Left hindlimb (tissue), 1 donor: ENCODE measurements around the gene CYP4F3.
"Not testable (repeated sequence)": the region's sequence is repeated elsewhere in the genome, so short reads cannot be mapped to it uniquely, and the experiment has no call there.

Experiments used
- DNase-seq: peaks from one replicate; pipeline ENCODE4 v3.0.0-alpha.2; 2018

The CYP4F3 gene

DNA sequence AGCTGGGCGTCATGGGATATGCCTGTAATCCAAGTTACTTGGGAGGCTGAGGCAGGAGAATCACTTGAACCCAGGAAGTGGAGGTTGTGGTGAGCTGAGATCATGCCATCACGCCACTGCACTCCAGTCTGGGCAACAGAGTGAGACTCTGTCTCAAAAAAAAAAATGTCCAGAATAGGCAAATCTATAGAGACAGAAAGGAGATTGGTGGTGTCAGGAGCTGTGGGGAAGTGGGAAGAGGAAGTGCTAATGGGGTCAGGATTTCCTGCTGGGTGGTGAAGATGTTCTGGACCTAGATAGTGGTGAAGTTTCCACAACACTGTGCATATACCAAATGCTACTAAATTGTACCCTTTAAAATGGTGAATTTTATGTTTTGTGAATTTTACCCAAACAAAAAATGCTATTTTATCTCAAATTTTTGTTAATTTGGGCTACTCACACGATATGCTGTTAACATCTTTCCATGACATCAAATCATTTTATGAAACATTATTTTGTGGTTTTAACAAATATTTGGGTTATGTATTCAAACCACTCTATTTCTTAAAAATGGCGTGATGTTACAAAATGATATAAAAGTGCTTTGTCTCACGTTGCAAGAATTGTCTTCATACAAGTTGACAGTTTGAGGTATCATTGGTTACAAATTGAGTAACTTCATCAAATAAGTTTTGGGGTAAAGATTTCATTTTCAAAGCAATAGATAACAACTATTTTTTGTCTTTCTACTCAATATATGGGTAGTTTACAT is 7.4 kb upstream of the CYP4F3 start:
- DNase-seq, result no peak

DNA sequence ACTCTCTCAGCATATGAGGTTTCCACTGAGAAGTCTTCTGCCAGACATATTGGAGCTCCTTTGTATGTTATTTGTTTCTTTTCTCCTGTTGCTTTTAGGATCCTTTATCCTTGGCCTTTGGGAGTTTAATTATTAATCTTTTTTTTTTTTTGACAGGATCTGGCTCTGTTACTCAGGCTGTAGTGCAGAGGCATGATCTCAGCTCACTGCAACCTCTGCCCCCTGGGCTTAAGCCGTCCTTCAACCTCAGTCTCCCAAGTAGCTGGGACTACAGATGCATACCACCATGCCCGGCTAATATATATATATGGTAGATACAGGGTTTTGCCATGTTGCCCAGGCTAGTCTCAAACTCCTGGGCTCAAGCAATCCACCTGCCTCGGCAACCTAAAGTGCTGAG is 6.6 kb upstream of the CYP4F3 start:
- no peak for DNase-seq

DNA sequence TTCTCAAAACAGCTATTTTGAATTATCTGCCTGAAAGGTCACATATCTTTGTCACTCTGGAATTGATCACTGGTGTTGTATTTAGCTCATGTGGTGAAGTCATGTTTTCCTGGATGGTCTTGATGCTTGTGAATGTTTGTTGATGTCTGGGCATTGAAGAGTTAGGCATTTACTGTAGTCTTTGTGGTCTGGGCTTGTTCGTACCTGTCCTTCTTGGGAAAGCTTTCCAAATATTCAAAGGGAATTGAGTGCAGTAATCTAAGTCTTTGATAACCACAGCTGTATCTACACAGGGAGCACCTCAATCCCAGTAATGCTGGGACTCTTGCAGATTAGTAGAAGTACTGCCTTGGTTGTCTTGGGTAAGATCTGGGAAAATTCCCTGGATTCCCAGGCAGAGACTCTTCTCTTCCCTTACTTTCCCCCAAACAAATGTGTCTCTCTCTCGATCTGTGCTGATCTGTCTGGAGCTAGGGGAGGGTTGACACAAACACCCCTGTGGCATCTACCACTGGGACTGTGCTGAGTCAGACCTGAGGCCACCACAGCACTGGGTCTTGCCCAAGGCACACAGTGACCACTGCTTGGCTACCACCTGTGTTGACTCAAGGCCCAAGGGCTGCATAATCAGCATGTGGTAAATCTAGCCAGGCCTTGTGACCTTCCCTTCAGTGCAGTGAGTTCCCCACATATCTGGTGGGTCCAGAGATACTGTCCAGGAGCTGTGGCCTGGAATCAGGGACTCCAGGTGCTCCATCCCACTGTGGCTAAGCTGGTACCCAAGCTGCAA is 5.5 kb upstream of the CYP4F3 start:
- DNase-seq, result no peak

DNA sequence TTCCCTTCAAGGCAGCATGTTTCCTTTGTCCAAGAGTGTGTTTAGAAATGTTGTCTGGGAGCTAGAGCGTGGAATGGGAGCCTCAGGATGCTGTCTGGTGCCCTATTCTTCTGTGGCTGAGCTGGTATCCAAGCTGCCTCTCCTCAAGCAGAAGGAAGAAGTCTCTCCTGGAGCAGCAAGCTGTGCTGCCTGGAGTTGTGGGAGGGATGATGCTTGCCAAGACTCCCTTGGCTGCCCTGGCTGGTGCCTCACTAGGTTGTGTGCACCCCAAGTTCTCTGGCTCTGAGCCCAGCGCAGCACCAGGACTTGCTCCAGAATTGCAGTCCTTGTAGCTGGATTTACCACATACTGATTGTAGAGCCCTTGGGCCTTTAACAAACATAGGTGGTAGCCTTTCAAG is 4.7 kb upstream of the CYP4F3 start:
- DNase-seq, result no peak

DNA sequence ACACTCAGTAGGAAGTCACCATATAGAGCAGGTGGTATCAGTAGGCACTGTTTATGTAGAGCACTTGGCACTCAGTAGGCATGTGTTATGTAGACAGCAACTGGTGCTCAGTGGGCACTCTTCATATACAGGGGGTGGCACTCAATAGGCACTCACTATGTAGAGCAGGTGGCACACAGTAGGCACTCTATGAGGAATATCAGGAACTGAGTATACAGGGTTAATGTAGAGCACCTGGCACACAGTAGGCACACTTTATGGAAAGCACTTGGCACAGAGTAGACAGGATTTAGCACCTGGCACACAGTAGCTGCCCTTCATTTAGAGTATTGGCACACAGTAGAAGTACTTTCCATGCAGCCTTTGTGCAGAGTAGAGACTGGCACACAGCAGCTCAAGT is 1.1 kb upstream of the CYP4F3 start:
- DNase-seq, result no peak

DNA sequence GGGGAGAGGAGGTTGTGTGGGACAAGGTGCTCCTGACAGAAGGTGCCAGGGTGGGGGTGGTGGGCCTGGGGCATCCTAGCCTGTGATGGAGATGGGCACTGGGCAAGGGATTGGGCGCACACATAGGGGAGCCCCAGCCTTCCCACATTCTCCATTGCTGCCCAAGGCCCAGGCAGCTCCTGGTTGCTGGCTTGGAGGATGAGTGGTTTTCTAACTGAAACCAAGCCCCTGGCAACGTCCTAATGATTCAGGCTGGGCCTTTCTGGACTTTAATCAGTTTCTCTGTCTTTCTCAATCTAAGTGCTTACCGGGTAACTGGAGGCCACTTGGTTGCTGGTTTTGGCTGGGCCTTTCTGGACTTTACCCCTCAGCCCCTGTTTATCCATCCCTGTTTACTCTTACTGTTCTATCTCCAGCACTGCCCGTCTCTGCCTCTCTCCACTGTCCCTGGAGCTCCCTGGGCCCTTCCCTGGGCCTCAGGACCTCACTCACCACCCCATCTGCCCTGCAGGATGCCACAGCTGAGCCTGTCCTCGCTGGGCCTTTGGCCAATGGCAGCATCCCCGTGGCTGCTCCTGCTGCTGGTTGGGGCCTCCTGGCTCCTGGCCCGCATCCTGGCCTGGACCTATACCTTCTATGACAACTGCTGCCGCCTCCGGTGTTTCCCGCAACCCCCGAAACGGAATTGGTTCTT is 354 bp downstream of the CYP4F3 start:
- no peak for DNase-seq

DNA sequence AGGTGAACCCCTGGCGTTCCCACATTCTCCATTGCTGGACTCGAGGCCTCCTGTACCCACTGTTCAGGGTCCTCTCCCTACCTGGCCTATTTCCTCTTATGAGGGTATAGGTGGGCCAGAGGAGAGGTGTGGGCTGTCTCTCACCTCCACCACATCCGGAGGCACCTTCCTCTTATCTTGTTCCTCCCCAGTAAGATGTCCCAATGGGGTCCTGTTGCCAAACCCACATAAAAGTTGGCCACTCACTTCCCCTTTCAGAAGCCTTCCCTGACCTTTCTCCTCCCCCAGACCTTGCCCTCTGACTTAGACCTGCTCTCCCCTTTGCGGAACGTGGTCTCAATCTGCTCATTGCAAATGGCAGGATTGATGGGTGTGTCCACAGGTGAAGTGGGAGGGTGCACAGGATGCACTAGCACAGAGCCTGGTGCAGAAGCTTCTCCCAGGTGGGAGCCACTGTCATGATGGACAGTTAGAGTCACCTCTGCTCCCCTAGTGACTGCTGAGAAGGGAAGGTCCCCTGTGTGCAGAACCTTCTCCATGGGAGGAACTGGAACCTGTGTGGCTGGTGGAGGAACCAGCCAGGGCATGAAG is 1.3 kb downstream of the CYP4F3 start:
- DNase-seq, result no peak

DNA sequence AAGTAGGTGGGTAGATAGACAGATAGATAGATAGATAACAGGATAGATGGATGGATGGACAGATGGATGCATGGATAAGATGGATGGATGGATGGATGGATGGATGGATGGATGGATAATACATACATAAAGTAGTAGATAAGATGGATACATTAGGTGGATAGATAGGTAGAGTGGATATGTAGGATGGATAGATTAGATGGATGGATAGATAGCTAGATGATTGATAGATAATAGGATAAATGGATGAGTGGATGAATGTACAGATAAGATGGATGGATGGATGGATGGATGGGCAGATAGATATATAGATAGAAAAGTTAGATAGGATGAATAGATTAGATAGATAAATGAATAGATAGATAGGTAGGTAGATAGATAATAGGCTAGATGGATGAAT is 2.1 kb downstream of the CYP4F3 start:
- DNase-seq, result no peak

DNA sequence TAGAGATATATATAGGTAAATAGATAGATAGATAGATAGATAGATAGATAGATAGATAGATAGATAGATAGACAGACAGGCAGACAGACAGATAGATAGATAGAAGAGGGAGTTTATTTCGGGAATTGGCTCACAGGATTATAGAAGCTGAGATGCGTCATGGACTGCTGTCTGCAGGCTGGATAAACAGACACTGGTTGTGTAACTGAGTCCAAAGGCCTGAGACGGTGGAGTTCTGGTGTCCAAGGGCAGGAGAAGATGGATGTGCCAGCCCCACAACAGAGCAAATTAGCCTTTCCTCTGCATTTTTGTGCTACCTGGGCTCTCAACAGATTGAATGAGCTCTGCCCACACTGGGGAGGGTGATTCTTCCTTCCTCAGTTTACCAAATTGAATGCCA is 2.7 kb downstream of the CYP4F3 start:
- no peak for DNase-seq

DNA sequence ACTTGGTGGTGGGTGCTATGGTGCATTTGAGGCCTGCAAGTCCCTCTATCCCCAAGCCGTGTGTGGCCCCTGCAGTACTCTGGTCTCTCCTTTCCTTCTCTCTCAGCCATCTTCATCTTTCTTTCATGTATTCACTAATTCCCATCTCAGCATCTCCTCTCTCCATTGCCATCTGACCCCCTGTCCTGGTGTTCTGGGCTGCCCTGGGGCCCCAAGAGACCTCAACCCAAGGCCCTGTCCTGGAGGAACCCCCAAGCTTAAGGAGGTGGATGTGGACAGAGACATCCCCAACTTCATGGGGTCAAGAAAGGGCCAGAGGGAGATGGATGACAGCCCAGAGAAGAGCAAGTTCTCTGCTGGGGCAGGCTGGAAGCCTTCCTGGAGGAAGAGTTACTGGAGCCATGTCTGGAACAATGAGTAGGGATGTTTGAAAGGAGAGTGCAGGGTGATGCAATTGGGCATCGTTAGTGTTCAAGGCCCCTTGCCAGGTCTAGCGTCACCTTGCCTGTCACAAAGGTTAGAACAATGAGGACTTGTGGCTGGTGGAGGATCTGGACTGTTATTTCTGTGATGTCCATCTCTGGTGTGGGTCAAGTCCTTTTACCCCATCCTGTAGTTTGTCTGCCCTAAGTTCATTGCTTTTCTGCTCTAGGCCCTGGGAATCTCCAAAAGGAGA is 3.5 kb downstream of the CYP4F3 start:
- no peak for DNase-seq

DNA sequence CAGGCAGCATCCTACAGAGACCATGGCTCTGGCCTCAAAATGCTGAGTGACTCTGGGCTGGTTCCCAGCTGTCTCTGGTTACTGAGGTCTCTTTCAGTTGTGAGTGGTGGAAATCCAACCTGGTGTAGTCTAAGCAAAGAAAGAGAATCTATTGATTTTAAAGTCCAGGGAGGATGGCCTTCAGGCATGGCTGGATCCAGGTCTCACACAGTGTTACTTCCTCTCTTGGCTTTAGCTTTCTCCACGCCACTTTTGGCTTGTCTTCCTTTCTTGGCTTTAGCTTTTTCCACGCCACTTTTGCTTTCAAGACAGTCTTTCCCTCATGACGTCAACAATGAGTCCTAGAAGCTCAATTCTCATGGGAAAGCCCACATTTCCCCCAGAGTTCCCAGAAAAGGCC is 4.1 kb downstream of the CYP4F3 start:
- no peak for DNase-seq

DNA sequence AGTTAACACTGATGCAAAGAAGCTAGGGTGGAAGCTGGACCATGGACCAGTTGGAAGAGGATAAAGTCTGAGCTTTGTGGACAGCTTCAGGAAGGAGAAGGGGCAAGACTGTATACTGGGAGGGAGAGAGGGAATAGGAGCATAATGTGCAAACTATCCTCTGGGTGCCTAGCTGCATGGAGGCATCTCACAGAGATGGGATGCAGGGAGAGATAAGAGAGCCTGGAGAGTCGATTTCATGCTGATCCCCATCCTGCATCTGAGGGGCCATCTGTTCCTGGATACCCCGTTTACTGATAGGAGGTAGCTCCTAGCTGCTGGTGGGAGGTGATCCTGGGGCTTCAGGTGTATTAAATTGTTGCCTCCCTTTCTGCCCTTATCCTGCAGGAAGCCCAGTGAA is 8.8 kb downstream of the CYP4F3 start:
- DNase-seq, result no peak

DNA sequence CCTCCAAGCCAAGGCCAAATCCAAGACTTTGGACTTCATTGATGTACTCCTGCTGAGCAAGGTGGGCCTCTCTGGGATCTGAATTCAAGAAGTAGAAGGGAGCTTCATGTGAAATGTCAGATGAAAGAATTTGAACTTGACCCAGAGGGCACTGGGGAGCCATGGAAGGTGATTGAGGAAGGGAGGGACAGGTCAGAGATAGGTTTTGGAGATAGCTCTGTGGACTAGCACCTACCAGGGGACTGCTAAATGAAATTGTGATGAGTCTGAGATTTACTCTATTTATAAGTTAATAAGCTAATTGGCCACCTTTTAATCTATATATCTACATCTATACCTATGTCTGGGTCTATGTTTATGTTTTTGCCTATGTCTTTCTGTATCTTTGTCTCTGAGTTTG is 9.4 kb downstream of the CYP4F3 start:
- DNase-seq, result not testable (repeated sequence)

DNA sequence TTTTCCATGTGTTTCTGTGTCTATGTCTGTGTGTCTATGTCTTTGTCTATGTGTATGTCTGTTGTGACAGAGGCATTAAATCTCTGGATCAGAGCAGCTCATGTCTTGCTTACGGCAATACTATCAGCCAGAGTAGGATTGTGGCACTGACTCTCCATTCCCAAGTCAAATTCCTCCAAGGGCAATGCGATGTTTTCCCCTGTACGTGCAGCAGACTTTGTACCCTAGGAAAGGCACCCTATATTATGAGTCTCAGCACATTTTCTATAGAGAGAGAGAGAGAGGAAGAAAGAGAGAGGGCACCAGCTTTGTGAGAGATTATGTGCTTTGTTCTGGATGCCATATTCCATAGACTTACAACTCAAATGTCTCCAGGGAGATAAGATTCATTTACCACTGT is 11.1 kb downstream of the CYP4F3 start:
- no peak for DNase-seq

DNA sequence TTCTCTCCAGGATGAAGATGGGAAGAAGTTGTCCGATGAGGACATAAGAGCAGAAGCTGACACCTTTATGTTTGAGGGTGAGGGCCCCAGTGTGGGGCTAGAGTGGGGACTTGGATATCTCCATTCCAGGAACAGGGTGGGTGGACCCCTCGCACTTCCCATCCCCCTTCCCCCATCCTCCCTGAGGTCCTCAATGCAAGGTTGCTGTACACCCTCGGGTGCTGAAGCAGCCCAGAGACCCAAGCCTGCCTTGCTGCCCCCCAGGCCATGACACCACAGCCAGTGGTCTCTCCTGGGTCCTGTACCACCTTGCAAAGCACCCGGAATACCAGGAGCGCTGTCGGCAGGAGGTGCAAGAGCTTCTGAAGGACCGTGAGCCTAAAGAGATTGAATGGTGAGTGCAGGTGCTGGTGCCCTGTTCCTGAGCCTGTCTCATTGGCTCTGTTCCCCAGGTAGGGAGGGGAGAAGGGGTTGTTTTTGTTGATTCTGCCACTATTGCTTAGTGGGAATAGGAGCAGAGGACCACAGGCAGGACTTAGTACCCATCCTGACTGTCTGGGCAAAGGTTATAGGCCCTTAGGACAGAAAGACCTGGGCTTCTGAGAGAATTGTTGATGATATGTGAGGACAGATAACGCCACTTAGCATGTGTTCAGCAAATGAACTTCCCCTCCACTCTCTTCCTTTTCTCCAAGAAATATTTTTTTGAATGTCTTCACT is 12.0 kb downstream of the CYP4F3 start:
- no peak for DNase-seq

DNA sequence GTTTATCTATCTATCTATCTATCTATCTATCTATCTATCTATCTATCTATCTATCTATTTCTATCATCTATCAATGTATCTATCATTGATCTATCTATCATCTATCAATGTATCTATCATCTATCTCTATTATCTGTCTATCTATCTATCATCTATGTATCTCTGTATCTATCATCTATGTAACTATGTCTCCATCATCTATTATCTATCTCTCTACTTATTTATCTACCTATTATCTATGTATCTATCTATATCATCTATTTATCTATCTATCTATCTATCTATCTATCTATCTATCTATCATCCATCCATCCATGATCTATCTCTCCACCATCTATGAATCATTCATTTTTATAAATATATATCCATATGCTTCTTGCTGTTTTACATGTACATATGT is 15.8 kb downstream of the CYP4F3 start:
- no peak for DNase-seq

DNA sequence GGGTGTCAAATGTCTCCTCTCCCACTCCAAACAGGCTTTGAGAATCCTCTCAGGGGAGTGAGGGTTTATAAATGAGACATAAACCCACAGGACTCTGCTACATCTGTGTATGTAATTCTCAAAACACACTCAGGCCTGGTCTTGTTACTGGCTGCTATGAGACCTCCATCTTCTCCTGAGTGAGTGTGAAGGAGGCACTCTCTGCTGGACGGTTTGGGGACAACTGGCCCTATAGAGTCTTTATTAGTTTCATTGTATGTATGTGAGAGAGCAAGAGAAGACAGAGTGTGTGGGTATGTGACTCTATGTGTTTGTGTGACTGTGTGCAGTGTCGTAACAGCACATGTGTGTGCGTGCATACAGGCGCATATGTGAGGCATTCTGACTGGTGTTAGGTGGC is 22.6 kb downstream of the CYP4F3 start:
- no peak for DNase-seq

DNA sequence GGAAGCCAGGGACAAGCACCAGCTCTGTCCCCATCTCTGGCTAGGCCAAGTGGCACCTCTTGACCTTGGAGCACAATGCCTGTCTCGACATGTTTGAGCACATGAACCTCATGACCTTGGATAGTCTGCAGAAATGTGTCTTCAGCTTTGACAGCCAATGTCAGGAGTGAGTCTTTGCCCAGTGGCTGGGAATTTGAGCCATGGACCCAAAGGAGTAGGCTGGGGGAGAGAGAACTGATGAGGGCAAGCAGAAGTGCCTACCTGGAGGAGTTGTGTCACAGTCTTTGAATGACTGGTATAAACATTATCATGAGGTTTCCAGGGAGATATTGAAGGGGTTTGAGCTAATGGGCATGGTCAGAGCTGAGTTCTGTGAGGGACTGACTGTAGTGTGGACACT is 25.5 kb downstream of the CYP4F3 start:
- DNase-seq, result no peak

DNA sequence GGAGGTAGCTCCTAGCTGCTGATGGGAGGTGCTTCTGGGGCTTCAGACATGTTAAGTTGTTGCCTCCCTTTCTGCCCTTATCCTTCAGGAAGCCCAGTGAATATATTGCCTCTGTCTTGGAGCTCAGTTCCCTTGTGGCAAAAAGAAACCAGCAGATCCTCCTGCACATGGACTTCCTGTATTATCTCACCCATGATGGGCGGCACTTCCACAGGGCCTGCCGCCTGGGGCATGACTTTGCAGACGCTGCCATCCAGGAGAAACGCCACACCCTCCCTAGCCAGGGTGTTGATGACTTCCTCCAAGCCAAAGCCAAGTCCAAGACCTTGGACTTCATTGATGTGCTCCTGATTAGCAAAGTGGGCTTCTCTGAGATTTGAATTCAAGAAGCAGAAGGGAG is 26.2 kb downstream of the CYP4F3 start:
- no peak for DNase-seq

DNA sequence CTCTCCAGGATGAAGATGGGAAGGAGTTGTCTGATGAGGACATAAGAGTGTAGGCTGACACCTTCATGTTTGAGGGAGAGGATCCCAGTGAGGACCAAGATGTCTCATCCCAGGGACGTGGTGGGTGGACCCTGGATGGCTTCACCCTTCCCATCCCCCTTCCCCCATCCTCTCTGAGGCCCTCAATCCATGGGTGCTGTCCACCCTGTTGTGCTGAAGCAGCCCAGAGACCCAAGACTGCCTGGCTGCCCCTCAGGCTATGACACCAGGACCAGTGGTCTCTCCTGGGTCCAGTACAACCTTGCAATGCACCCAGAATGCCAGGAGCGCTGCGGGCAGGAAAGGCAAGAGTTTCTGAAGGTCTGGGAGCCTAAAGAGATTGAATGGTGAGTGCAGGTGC is 28.7 kb downstream of the CYP4F3 start:
- no peak for DNase-seq

DNA sequence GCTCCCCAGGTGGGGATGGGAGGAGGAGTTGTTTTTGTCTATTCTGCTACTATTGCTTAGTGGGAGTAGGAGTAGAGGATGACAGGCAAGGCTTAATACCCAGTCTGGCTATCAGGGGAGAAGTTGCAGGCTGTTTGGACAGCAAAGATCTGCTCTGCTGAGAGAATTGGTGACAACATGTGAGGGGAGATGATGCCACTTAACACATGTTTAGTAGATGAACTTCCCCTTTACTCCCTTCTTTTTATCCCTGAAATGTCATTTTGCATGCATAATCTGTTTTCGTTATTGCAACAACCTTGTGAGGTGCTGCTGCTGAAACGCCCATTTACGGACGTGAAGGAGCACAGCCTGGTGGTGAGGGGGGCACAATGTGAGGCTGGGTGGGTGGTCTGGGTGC is 29.2 kb downstream of the CYP4F3 start:
- no peak for DNase-seq

DNA sequence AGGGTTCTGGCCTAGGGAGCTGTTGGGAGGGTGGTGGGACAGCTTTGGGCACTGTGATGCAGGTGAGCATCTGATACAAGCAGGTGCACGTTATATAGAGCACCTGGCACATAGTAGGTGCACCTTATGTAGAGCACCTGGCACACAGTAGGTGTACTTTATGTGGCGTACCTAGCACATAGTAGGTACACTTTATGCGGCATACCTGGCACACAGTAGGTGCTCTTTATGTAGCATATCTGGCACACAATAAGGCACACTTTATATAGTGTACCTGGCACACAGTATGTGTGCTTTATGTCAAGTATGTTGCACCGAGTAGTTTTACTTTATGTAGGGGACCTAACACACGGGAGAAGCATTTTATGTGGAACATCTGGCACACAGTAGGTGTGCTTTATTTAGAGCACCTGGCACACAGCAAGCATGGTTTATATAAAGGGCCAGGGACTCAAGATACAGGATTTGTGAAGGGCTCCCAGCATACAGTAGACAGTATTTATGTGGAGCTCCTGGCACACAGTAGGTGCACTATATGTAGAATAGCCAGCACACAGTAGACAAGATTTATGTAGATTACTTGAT is 30.6 kb downstream of the CYP4F3 start:
- DNase-seq, result no peak
